C4-2B (cell line): ENCODE data around the gene SMIM10L2A.
"Not testable (repeated sequence)": the region's sequence is repeated elsewhere in the genome, so short reads cannot be mapped to it uniquely, and the experiment has no call there.

Experiments
- H3K27ac ChIP-seq: fragments of 450-650 bp; 2 replicates; pipeline ENCODE4 v1.5.1; 2017
- ZFX ChIP-seq: fragments of 450-650 bp; IDR thresholded peaks from 2 replicates; pipeline ENCODE4 v1.6.1; 2017
- TF ChIP-seq, protein P1 (sequence below): fragments of 450-650 bp; conservative IDR thresholded peaks from 2 replicates; pipeline ENCODE4 v1.5.1; 2017; ENCODE audit warnings: mild to moderate bottlenecking

SMIM10L2A gene

DNA sequence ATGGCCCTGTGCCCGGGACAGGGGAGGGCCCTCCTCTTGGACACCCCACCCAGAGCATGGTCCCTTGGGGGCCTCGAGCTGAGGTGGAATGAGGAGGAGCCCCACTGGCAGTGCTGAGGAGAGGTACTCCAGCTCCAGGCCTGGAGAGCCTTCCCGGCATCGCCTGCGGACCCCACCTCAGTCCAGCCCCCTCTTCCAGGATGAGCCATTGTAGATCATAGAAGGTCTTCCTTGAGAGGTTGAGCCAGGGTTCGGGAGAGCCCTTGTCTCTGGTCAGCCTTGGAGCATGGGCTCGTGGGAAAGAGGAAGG, 16.9 kb downstream of the SMIM10L2A start:
- no peak overlapping the region for H3K27ac ChIP-seq
- no peak for TF ChIP-seq ZFX
- TF ChIP-seq, protein P1, sequence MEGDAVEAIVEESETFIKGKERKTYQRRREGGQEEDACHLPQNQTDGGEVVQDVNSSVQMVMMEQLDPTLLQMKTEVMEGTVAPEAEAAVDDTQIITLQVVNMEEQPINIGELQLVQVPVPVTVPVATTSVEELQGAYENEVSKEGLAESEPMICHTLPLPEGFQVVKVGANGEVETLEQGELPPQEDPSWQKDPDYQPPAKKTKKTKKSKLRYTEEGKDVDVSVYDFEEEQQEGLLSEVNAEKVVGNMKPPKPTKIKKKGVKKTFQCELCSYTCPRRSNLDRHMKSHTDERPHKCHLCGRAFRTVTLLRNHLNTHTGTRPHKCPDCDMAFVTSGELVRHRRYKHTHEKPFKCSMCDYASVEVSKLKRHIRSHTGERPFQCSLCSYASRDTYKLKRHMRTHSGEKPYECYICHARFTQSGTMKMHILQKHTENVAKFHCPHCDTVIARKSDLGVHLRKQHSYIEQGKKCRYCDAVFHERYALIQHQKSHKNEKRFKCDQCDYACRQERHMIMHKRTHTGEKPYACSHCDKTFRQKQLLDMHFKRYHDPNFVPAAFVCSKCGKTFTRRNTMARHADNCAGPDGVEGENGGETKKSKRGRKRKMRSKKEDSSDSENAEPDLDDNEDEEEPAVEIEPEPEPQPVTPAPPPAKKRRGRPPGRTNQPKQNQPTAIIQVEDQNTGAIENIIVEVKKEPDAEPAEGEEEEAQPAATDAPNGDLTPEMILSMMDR, result peak; percentile 12

DNA sequence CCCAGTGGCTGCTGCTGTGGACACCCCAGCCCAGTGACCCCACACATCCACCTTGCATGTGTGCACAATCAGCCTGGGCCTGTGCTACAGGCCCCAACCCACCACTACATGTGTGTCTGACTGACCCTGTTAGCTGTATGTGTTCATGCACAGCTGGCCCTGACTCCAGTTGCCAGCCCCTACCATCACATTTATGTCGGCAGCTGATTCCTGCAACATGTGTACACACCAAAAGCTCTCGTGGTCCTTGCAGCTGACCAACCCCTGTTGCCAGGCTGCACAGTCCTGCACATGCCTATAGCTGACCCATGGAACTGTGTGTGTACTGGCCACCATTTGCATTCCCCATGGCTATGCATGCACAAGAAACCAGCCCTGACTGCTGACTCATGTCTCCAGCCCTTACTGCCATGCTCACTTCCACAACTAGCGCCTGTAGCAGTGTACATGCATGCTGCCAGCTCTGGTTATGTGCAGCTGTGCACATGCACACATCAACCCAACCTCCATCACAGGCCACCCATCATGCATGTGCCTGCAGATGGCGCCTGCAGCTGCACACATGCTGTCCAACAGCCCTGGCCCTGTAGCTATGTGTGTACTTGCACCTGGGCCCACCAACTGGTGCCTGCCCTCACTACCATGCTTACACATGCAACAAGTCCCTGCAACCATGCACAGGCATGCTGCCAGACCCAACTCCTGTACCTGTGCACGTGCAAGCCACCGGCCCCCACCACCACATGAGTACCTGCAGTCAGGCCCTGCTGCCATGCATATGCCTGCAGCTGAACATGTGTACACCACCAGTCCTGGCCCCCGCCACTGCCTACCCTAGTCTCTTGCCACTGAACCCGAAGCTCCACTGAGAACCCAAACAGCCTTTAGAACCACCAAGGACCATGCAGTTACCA, 28.1 kb downstream of the SMIM10L2A start:
- H3K27ac ChIP-seq, result no peak overlapping the region
- TF ChIP-seq, protein P1, result no peak
- no peak for TF ChIP-seq ZFX

DNA sequence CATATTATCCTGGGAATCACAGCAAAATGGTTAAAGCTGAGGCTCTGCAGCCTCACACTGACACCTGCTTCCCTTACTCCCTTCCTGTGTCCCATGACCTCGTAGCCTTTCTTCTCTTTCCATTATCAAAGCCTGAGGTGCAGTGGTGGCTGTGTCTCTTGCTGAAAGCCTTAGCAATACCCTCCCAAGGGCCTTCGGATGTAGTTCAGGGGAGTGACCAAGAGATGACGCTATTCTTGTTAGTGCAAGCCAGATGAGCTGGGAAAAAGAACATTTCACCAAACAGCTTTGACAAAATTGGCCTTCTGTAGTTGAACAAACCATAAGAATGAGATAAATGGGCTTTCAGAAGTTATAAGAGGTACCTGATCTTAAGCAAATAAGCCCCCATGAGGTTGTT, 31.6 kb downstream of the SMIM10L2A start:
- TF ChIP-seq, protein P1, result no peak
- no peak for TF ChIP-seq ZFX
- H3K27ac ChIP-seq, result no peak overlapping the region

DNA sequence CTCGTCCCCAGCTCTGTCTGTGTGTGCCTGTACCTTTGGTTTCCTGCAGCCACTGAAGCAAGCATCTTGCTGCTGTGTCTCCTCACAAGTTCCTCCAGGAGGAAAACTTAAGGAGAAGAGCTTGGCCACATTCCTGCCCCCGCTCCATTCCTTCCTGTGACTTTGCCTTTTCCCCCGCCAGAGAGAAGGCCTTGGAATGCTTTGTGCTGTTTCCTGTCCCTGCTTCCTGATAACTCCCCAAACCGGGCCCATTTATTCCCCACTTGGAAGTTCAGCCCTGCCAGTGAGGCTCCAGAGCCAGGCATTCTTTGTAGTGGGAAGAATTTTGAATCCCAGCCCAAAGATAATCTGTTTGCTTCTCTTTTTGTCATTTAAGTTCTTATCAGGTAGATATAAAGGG, 33.1 kb downstream of the SMIM10L2A start:
- TF ChIP-seq, protein P1, result no peak
- TF ChIP-seq ZFX, result no peak
- H3K27ac ChIP-seq, result no peak overlapping the region

GRCh38 chrX:135461756-135462155, 40.0 kb downstream of the SMIM10L2A start:
- not testable (repeated sequence) for H3K27ac ChIP-seq

DNA sequence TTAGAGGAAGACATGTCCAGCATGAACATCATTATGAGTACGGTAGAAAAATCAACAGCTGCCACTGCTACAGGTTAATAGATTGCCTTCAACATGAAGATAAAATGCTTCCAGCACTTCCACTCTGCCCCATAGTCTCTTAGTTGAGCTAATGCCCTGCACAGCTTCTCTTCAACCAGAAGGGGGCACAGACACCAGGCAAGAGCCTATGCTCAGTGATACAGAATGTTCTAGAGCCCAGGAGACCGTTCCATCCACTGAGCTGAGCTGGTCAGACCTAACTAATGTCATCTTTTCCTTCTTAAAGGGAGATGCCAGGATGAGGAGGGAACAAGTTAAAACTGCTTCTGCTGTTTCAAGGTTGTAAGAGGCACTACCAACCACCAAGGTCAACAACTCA, 42.2 kb downstream of the SMIM10L2A start:
- H3K27ac ChIP-seq, result no peak overlapping the region
- no peak for TF ChIP-seq ZFX
- TF ChIP-seq, protein P1, result peak; percentile 37

- TF ChIP-seq, protein P1, result no peak
- TF ChIP-seq ZFX, result no peak
- no peak overlapping the region for H3K27ac ChIP-seq
Observed at GRCh38 chrX:135476378-135476777, 54.6 kb downstream of the SMIM10L2A start.

GRCh38 chrX:135477576-135477975, 55.8 kb downstream of the SMIM10L2A start:
- no peak overlapping the region for H3K27ac ChIP-seq
- TF ChIP-seq, protein P1, result peak; percentile 52
- TF ChIP-seq ZFX, result no peak
